ENCODE data around the gene ATP5MC3.

DNA sequence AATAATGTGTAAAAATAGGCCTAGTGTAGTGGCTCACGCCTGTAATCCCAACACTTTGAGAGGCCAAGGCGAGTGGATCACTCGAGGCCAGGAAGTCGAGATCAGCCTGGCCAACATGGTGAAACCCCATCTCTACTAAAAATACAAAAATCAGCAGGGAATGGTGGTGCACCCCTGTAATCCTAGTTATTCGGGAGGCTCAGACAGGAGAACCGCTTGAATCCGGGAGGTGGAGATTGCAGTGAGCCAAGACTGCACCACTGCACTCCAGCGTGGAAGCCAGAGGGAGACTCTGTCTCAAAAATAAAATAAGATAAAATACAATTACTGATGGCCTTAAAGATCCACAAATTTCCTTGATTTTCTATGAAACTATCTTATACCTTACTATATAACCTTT lies 17.3 kb downstream of the ATP5MC3 start:
- TF ChIP-seq EZH2phosphoT487 (IDR thresholded peaks at IDR 0.05; ENCODE audit: borderline replicate concordance, low read length) (no peak), EZH2 (IDR thresholded peaks at IDR 0.05; ENCODE audit: low read length, unreplicated experiment) (no peak)
- TF ChIP-seq, protein P1, sequence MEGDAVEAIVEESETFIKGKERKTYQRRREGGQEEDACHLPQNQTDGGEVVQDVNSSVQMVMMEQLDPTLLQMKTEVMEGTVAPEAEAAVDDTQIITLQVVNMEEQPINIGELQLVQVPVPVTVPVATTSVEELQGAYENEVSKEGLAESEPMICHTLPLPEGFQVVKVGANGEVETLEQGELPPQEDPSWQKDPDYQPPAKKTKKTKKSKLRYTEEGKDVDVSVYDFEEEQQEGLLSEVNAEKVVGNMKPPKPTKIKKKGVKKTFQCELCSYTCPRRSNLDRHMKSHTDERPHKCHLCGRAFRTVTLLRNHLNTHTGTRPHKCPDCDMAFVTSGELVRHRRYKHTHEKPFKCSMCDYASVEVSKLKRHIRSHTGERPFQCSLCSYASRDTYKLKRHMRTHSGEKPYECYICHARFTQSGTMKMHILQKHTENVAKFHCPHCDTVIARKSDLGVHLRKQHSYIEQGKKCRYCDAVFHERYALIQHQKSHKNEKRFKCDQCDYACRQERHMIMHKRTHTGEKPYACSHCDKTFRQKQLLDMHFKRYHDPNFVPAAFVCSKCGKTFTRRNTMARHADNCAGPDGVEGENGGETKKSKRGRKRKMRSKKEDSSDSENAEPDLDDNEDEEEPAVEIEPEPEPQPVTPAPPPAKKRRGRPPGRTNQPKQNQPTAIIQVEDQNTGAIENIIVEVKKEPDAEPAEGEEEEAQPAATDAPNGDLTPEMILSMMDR (conservative IDR thresholded peaks at IDR 0.05; ENCODE audit: low read depth, low read length): no peak

Measured in PC-3 (cell line).